IMR-90 (cell line): ENCODE data around the gene REPS2.

Source experiments
- BHLHE40 ChIP-seq: fragments of 150-350 bp; IDR thresholded peaks from 2 replicates; pipeline ENCODE4 v1.6.1; 2016; ENCODE audit warnings: mild to moderate bottlenecking, low read depth, low read length
- CEBPB ChIP-seq: IDR thresholded peaks from 2 replicates; pipeline ENCODE4 v1.6.1; 2012; ENCODE audit warnings: low read depth, low read length, improper control_type of control experiment
- ELK1 ChIP-seq: fragments of 150-350 bp; IDR thresholded peaks from 2 replicates; pipeline ENCODE4 v1.6.1; 2016; ENCODE audit warnings: low read depth, mild to moderate bottlenecking, low read length, moderate library complexity, borderline replicate concordance
- MAFK ChIP-seq: IDR thresholded peaks from 2 replicates; pipeline ENCODE4 v1.6.1; 2012; ENCODE audit warnings: low read depth, low read length, improper control_type of control experiment
- MAZ ChIP-seq: IDR thresholded peaks from 2 replicates; pipeline ENCODE4 v1.6.1; 2012; ENCODE audit warnings: low read depth, mild to moderate bottlenecking, low read length, improper control_type of control experiment, moderate library complexity, borderline replicate concordance
- POLR2A ChIP-seq: IDR thresholded peaks from 2 replicates; pipeline ENCODE4 v1.6.1; 2012; ENCODE audit warnings: mild to moderate bottlenecking, low read depth, low read length
- RAD21 ChIP-seq: IDR thresholded peaks from 2 replicates; pipeline ENCODE4 v1.6.1; 2012; ENCODE audit warnings: low read length, improper control_type of control experiment
- RCOR1 ChIP-seq: IDR thresholded peaks from 2 replicates; pipeline ENCODE4 v1.6.1; 2012; ENCODE audit warnings: mild to moderate bottlenecking, low read length, improper control_type of control experiment; ENCODE audit not compliant: insufficient replicate concordance
- RFX5 ChIP-seq: IDR thresholded peaks from 2 replicates; pipeline ENCODE4 v1.8.0; 2012; ENCODE audit warnings: low read depth, mild to moderate bottlenecking, low read length, moderate library complexity
- USF2 ChIP-seq: fragments of 150-350 bp; IDR thresholded peaks from 2 replicates; pipeline ENCODE4 v1.6.1; 2017; ENCODE audit warnings: mild to moderate bottlenecking, antibody characterized with exemption, low read length, low read depth
- TF ChIP-seq, protein P1 (sequence below): conservative IDR thresholded peaks from 2 replicates; pipeline ENCODE4 v1.5.1; 2012; ENCODE audit warnings: mild to moderate bottlenecking, low read depth, low read length, improper control_type of control experiment

GRCh38 chrX:16979226-16979625 lies 32.8 kb downstream of the REPS2 start:
- TF ChIP-seq, protein P1, sequence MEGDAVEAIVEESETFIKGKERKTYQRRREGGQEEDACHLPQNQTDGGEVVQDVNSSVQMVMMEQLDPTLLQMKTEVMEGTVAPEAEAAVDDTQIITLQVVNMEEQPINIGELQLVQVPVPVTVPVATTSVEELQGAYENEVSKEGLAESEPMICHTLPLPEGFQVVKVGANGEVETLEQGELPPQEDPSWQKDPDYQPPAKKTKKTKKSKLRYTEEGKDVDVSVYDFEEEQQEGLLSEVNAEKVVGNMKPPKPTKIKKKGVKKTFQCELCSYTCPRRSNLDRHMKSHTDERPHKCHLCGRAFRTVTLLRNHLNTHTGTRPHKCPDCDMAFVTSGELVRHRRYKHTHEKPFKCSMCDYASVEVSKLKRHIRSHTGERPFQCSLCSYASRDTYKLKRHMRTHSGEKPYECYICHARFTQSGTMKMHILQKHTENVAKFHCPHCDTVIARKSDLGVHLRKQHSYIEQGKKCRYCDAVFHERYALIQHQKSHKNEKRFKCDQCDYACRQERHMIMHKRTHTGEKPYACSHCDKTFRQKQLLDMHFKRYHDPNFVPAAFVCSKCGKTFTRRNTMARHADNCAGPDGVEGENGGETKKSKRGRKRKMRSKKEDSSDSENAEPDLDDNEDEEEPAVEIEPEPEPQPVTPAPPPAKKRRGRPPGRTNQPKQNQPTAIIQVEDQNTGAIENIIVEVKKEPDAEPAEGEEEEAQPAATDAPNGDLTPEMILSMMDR, result no peak
- no peak for TF ChIP-seq POLR2A
- no peak for TF ChIP-seq RAD21
- TF ChIP-seq RFX5, result no peak
- no peak for TF ChIP-seq ELK1
- TF ChIP-seq MAZ, result no peak
- no peak for TF ChIP-seq BHLHE40
- no peak for TF ChIP-seq USF2
- no peak for TF ChIP-seq CEBPB
- no peak for TF ChIP-seq RCOR1
- no peak for TF ChIP-seq MAFK
